GM10266 (cell line): ENCODE measurements around the gene ICAM2.
A peak's percentile ranks its signal among the peaks of the same experiment; 100 is the strongest.
"Not testable (repeated sequence)": the region's sequence is repeated elsewhere in the genome, so short reads cannot be mapped to it uniquely, and the experiment has no call there.

Source experiments
- DNase-seq: peaks from one replicate; pipeline ENCODE4 v3.0.0; 2012; ENCODE audit errors: extremely low spot score
- CTCF ChIP-seq: IDR thresholded peaks from 2 replicates; pipeline ENCODE4 v1.5.1; 2012; ENCODE audit warnings: mild to moderate bottlenecking, low read depth; ENCODE audit not compliant: control insufficient read depth, insufficient read depth; ENCODE audit errors: missing control alignments

The ICAM2 gene

GRCh38 chr17:64024215-64024654 is 3.8 kb upstream of the ICAM2 start:
- TF ChIP-seq CTCF, result no peak
- DNase-seq, result no peak

- no peak for DNase-seq
- TF ChIP-seq CTCF, result no peak
These were observed 2.2 kb upstream of the ICAM2 start for GRCh38 chr17:64022611-64023063.

GRCh38 chr17:64019551-64019961 is 877 bp downstream of the ICAM2 start:
- not testable (repeated sequence) for DNase-seq

GRCh38 chr17:64017381-64017980 is 3.0 kb downstream of the ICAM2 start:
- TF ChIP-seq CTCF, result no peak
- no peak for DNase-seq

- no peak for DNase-seq
- no peak for TF ChIP-seq CTCF
These were observed 3.5 kb downstream of the ICAM2 start for GRCh38 chr17:64016974-64017373.

GRCh38 chr17:64016231-64016784 is 4.1 kb downstream of the ICAM2 start:
- TF ChIP-seq CTCF, result peak; percentile 33
- no peak for DNase-seq

- no peak for TF ChIP-seq CTCF
- DNase-seq, result no peak
These were observed 5.0 kb downstream of the ICAM2 start for GRCh38 chr17:64015447-64015846.
